CD8-positive, alpha-beta memory T cell (primary cell): Measurements from ENCODE around the gene NFATC2IP. TPM values are rescaled to one million over a fixed set of nuclear protein-coding genes. Genes with fewer than 3 reads are reported as not detected.
"Not testable (repeated sequence)": the region's sequence is repeated elsewhere in the genome, so short reads cannot be mapped to it uniquely, and the experiment has no call there.

Source experiments
- CTCF ChIA-PET: fragments of 350-600 bp; sonication (Branson Sonifier 250); formaldehyde crosslinking; loops from one replicate; lab custom pipeline; 2021; ENCODE audit warnings: antibody characterized with exemption; lab: Charles Lee
- POLR2A ChIA-PET: fragments of 350-600 bp; sonication (Branson Sonifier 250); formaldehyde crosslinking; loops from one replicate; lab custom pipeline; 2021; ENCODE audit warnings: antibody characterized with exemption; lab: Charles Lee
- DNase-seq, 5 donors: peaks; one replicate each; pipeline versions ENCODE4 v3.0.0 to v3.0.0-alpha.2; 2020 to 2022; ENCODE audit warnings: mixed read lengths in 1 of 5
- H3K27ac ChIP-seq: one replicate; pipeline ENCODE4 v1.7.0; 2013; ENCODE audit warnings: low read depth, mild to moderate bottlenecking, low read length, moderate library complexity
- H3K27me3 ChIP-seq: 2 replicates; pipeline ENCODE4 v1.7.0; 2013; ENCODE audit warnings: low read length, mild to moderate bottlenecking; ENCODE audit not compliant: insufficient read depth, poor library complexity, severe bottlenecking
- H3K36me3 ChIP-seq: 2 replicates; pipeline ENCODE4 v1.7.0; 2013; ENCODE audit warnings: mild to moderate bottlenecking, low read length, moderate library complexity; ENCODE audit not compliant: insufficient read depth
- H3K4me1 ChIP-seq: 2 replicates; pipeline ENCODE4 v1.7.0; 2013; ENCODE audit warnings: mild to moderate bottlenecking, low read length, moderate library complexity; ENCODE audit not compliant: insufficient read depth
- H3K4me3 ChIP-seq: 2 replicates; pipeline ENCODE4 v1.7.0; 2013; ENCODE audit warnings: mild to moderate bottlenecking, low read length
- H3K9me3 ChIP-seq: 2 replicates; pipeline ENCODE4 v1.7.0; 2013; ENCODE audit warnings: mild to moderate bottlenecking, low read length
- H3K27ac Mint-ChIP-seq, 8 donors: one replicate each; pipeline ENCODE4 v1.8.0; 2020 to 2021; ENCODE audit warnings: mixed read lengths in 8 of 8, mild to moderate bottlenecking in 6 of 8, inconsistent platforms in 3 of 8, moderate library complexity in 3 of 8
- H3K27me3 Mint-ChIP-seq, 2 donors: one replicate each; pipeline ENCODE4 v1.8.0; 2020 to 2021; ENCODE audit warnings: mixed read lengths in 2 of 2, mild to moderate bottlenecking in 1 of 2, moderate library complexity in 1 of 2
- H3K36me3 Mint-ChIP-seq, 3 donors: one replicate each; pipeline ENCODE4 v1.8.0; 2020 to 2021; ENCODE audit warnings: mixed read lengths in 3 of 3, inconsistent platforms in 1 of 3, mild to moderate bottlenecking in 1 of 3
- H3K4me1 Mint-ChIP-seq, 3 donors: one replicate each; pipeline ENCODE4 v1.8.0; 2020 to 2021; ENCODE audit warnings: mixed read lengths in 3 of 3, inconsistent platforms in 1 of 3, mild to moderate bottlenecking in 1 of 3
- H3K4me3 Mint-ChIP-seq, 7 donors: one replicate each; pipeline ENCODE4 v1.8.0; 2020 to 2021; ENCODE audit warnings: mixed read lengths in 7 of 7, mild to moderate bottlenecking in 6 of 7, moderate library complexity in 4 of 7, inconsistent platforms in 2 of 7
- H3K9me3 Mint-ChIP-seq, 5 donors: one replicate each; pipeline ENCODE4 v1.8.0; 2020 to 2022; ENCODE audit warnings: mixed read lengths in 5 of 5, mild to moderate bottlenecking in 3 of 5, moderate library complexity in 2 of 5, inconsistent platforms in 1 of 5
- polyA plus RNA-seq: library from polyadenylated mRNA; unstranded; fragments of 300-500 nt; fragmentation: Illumina TruSeq; gene quantifications from one replicate; pipeline ENCODE4 v1.2.3, GENCODE V29; 2021
- total RNA-seq, 2 experiments: library from RNA; stranded (reverse); gene quantifications; one replicate each; pipeline ENCODE4 v1.2.3, GENCODE V29; 2021

NFATC2IP gene
- total and polyA plus RNA-seq, 3 experiments from 2014 or later, result 35.0 to 77.0 (median 75.1) TPM

DNA sequence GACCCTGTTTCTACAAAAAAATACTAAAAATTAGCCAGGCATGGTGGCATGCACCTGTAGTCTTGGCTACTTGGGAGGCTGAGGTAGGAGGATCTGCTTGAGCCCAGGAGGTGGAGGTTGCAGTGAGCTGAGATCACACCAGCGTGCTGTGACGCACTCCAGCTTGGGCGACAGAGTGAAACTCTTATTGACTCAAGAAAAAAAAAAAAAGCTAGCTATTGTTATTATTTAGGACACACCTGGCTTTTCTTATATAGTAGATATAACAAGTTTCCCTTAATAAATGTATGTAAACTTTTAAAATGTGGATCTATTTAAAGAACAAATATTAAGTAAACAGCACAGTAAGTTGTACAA lies 27.5 kb upstream of the NFATC2IP start:
- Mint-ChIP-seq H3K4me3 (peak overlapping the region; percentile 48 to 98 (median 78)), H3K36me3 (peaks cover 4 to 38% (median 5%) of the 10 kb centered on the region in 3 donors), H3K27ac (peak overlapping the region in 6 of 8 donors; percentile 1 to 91 (median 68)), H3K9me3 (no peaks in the 10 kb centered on the region), H3K4me1 (peaks cover 13 to 24% (median 15%) of the 10 kb centered on the region in 3 donors), H3K27me3 (peaks cover 0 to 2% of the 10 kb centered on the region in 2 donors)
- Histone ChIP-seq H3K9me3 (no peaks in the 10 kb centered on the region), H3K4me3 (no peak overlapping the region), H3K27ac (no peak overlapping the region), H3K36me3 (peaks cover 10% of the 10 kb centered on the region), H3K4me1 (peaks cover 11% of the 10 kb centered on the region), H3K27me3 (no peaks in the 10 kb centered on the region)
- CTCF ChIA-PET, result interaction anchor here (0.9 to 8.9 kb wide), 3 partner anchors 9 to 76 kb away, joined by 3 to 55 read pairs (median 5); no protein-coding TSS in a partner anchor
- POLR2A ChIA-PET, result no interaction called here
- no peak for DNase-seq

DNA sequence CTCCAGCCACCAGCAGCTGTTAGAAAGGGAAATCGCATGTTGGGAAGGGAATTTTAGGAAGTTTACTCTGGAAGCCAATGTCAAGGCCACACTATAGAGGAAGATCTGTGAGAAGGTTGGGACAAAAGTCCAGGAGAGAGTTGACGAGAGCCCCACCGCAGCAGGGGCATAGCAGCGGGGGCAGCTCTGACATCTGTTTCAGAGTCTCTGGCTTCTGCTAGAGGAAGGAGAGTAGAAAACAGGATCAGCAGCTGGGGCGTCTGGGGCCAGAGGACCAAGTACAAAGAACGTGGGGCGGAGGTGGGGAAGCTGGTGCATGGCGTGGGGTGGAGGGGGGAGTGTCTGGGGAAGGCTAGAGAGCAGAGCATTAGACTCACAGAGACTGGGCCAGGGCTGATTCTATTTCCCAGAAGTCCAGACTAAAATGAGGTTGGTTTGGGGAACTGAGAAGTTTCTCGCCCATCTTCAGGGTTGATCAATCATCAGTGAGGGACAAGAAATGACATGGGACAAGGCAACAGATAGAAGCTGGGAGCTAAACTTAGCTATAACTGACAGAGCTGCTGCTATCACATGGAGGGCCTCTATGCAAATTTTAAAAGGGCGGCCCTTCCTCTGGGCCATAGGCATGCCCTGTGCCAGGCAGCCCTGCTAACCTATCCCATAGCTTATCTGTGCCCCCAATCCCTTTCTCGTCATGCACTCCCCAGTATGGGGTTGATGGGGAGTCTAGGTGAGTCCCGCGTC lies 26.9 kb upstream of the NFATC2IP start:
- Histone ChIP-seq H3K27ac (no peak overlapping the region), H3K9me3 (no peaks in the 10 kb centered on the region), H3K4me3 (no peak overlapping the region), H3K27me3 (no peaks in the 10 kb centered on the region), H3K4me1 (peaks cover 11% of the 10 kb centered on the region), H3K36me3 (peaks cover 10% of the 10 kb centered on the region)
- Mint-ChIP-seq H3K27ac (peak overlapping the region; percentile 63 to 99 (median 84)), H3K36me3 (peaks cover 4 to 34% (median 5%) of the 10 kb centered on the region in 3 donors), H3K9me3 (no peaks in the 10 kb centered on the region), H3K27me3 (peaks cover 0 to 2% of the 10 kb centered on the region in 2 donors), H3K4me1 (peaks cover 13 to 24% (median 15%) of the 10 kb centered on the region in 3 donors), H3K4me3 (peak overlapping the region; percentile 86 to 98 (median 94))
- POLR2A ChIA-PET, result interaction anchor here (2.5 to 2.6 kb wide), 2 partner anchors 61 to 101 kb away, joined by 9 to 10 read pairs; partner anchors contain the start of gene ATXN2L
- CTCF ChIA-PET, result interaction anchor here (0.9 to 8.9 kb wide), 3 partner anchors 10 to 77 kb away, joined by 3 to 55 read pairs (median 5); no protein-coding TSS in a partner anchor
- DNase-seq, result no peak

DNA sequence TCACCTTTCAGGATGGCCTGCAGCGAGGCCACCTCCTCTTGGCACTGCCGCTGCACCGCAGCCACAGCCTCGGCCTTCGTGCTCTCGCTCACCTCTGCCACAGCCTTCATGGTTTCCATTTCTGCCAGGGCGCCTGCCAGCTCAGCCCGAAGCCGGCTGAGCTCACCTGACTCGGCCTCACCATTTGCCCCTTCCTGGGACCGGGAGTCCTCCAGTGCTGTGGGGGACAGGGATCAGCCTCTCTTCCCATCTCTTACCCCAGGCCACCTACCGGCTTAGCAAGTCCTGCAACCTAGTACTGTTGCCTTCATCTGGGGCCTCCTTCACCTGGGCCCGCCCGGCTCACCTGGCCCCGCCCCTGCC lies 26.4 kb upstream of the NFATC2IP start:
- peaks cover 5% of the 10 kb centered on the region for H3K36me3 ChIP-seq
- peak overlapping the region; percentile 91 to 99 (median 98) for H3K27ac Mint-ChIP-seq
- H3K27me3 Mint-ChIP-seq, result peaks cover 0 to 2% of the 10 kb centered on the region in 2 donors
- peaks cover 13 to 24% (median 15%) of the 10 kb centered on the region in 3 donors for H3K4me1 Mint-ChIP-seq
- POLR2A ChIA-PET, result interaction anchor here (0.6 to 2.6 kb wide), 3 partner anchors 47 to 102 kb away, joined by 8 to 10 read pairs (median 9); partner anchors contain the start of gene ATXN2L
- peaks cover 11% of the 10 kb centered on the region for H3K4me1 ChIP-seq
- peak overlapping the region; percentile 86 to 98 (median 94) for H3K4me3 Mint-ChIP-seq
- H3K27me3 ChIP-seq, result no peaks in the 10 kb centered on the region
- peak overlapping the region; percentile 96 for H3K27ac ChIP-seq
- peaks cover 4 to 29% (median 5%) of the 10 kb centered on the region in 3 donors for H3K36me3 Mint-ChIP-seq
- CTCF ChIA-PET, result interaction anchor here (8.9 kb wide), 1 partner anchor 20 kb away, joined by 55 read pairs; no protein-coding TSS in a partner anchor
- no peaks in the 10 kb centered on the region for H3K9me3 Mint-ChIP-seq
- no peak for DNase-seq
- H3K4me3 ChIP-seq, result peak overlapping the region; percentile 86
- H3K9me3 ChIP-seq, result no peaks in the 10 kb centered on the region

DNA sequence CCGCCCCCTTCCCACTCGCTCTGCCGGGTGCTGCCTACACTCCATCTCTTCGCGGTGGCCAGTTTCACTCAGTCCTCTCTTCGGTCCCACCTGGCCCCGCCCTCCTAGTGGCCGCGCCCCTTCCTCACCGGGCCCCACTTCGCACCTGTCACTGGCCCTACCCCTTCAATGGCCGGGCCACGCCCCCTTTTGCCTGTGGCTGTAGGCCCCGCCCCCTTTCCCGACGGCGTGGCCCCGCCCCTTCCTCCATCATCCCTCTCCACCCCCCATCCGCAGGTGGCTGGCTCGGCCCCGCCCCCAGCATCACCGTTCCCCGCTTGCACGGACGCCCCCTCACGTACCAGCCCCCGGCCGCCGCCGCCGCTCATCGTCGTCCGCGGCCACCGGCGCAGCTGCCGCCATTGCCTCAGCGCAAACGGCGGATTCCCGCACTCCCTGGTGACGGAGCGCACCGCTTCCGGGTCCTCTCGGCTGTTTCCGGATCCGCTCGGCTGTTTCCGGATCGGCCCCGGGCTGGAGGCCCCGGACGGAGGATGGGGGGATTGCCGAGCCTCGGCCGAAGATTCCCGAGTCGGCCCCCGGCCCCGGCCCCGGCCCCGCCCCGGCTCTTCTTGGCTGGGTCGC lies 25.9 kb upstream of the NFATC2IP start, which contains the start of gene RABEP2:
Gene RABEP2 (minus strand): TSS at position 477 of the 624 bp plus-strand sequence. CDS start 75 bp downstream, at position 402.
- H3K27ac Mint-ChIP-seq, result peak within 1 kb of the TSS; percentile 91 to 99 (median 99)

DNA sequence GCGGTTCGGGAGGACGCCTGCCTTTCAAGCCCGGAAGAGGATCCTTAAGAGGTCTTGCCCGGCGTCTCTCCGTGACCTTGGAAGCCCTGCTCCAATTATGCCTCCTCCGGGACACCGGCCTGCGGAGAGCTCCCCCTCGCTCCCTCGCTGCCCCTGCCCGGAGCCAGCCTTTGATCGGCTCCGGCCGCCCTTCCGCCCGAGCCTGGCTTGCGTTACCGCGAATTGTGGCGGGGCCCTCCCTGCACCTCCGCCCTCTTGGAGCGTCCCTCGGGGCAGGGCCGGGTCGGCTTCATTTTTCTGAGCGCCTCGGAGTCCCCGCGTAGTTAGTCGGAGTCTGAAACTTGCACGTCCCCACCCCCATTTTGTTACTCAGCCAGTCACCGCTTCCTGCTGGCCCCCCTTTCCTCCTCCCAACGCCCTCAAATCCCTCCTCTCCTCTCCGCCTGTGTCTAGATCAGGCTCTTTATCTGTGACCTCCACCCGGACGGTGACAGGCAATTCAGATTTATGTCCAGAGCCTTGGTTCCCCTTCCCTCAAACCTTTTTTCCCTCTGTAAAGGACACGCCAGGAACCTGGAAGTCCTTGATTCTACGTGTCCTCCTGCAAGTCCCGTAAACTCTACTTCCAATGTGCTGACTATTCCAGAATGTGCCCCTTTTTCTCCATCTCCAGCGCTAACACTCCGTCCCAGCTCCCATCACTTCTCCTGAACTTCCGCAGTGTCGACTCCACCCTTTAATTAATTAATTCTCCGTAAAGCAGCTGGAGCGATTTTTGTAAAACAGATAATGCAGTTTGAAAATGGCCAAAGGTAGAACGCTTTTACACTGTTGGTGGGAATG lies 25.1 kb upstream of the NFATC2IP start:
- Histone ChIP-seq H3K4me1 (peaks cover 13% of the 10 kb centered on the region), H3K36me3 (no peaks in the 10 kb centered on the region), H3K27me3 (no peaks in the 10 kb centered on the region), H3K4me3 (peak overlapping the region; percentile 86), H3K9me3 (no peaks in the 10 kb centered on the region), H3K27ac (peak overlapping the region; percentile 96)
- Mint-ChIP-seq H3K27me3 (peaks cover 0 to 2% of the 10 kb centered on the region in 2 donors), H3K4me3 (peak overlapping the region; percentile 86 to 98 (median 94)), H3K9me3 (no peaks in the 10 kb centered on the region), H3K4me1 (peaks cover 19 to 30% (median 20%) of the 10 kb centered on the region in 3 donors), H3K27ac (peak overlapping the region; percentile 91 to 99 (median 98)), H3K36me3 (peaks cover 2 to 21% (median 4%) of the 10 kb centered on the region in 3 donors)
- peak; percentile 70 to 89 (median 85) for DNase-seq
- ChIA-PET CTCF (interaction anchor here (8.9 kb wide), 1 partner anchor 19 kb away, joined by 55 read pairs; no protein-coding TSS in a partner anchor), POLR2A (interaction anchor here (0.6 to 2.6 kb wide), 7 partner anchors 11 to 612 kb away, joined by 3 to 10 read pairs (median 3); partner anchors contain the start of genes ATXN2L and NFATC2IP)

More for the DNA sequence above, 25.9 kb upstream of the NFATC2IP start, which contains the start of gene RABEP2:
- no peaks in the 10 kb centered on the region for H3K9me3 Mint-ChIP-seq
- ChIA-PET POLR2A (interaction anchor here (0.6 to 2.6 kb wide), 6 partner anchors 12 to 102 kb away, joined by 3 to 10 read pairs (median 6); partner anchors contain the start of genes ATXN2L and NFATC2IP), CTCF (interaction anchor here (8.9 kb wide), 1 partner anchor 20 kb away, joined by 55 read pairs; no protein-coding TSS in a partner anchor)
- Histone ChIP-seq H3K9me3 (no peaks in the 10 kb centered on the region), H3K27me3 (no peaks in the 10 kb centered on the region), H3K4me1 (peaks cover 11% of the 10 kb centered on the region), H3K27ac (peak within 1 kb of the TSS; percentile 96), H3K36me3 (peaks cover under 1% of the 10 kb centered on the region), H3K4me3 (peak within 1 kb of the TSS; percentile 86)
- H3K27me3 Mint-ChIP-seq, result peaks cover 0 to 2% of the 10 kb centered on the region in 2 donors
- H3K4me1 Mint-ChIP-seq, result peaks cover 13 to 24% (median 15%) of the 10 kb centered on the region in 3 donors
- H3K36me3 Mint-ChIP-seq, result peaks cover 2 to 24% (median 4%) of the 10 kb centered on the region in 3 donors
- peak within 1 kb of the TSS; percentile 86 to 98 (median 94) for H3K4me3 Mint-ChIP-seq
- DNase-seq, result peak; percentile 92 to 96 (median 95)

DNA sequence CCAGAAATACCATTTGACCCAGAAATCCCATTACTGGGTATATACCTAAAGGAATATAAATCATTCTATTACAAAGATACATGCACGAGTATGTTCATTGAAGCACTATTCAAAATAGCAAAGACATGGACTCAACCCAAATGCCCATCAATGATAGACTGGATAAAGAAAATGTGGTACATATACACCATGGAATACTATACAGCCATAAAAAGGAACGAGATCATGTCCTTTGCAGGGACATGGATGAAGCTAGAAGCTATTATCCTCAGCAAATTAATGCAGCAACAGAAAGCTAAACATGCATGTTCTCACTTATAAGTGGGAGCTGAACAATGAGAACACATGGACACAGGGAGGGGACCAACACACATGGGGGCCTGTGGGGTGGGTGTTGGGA lies 24.5 kb upstream of the NFATC2IP start:
- not testable (repeated sequence) for H3K27me3 Mint-ChIP-seq, H3K9me3 ChIP-seq, H3K9me3 Mint-ChIP-seq, H3K4me3 ChIP-seq, H3K27ac ChIP-seq, H3K27me3 ChIP-seq, DNase-seq, H3K36me3 ChIP-seq
- H3K4me1 ChIP-seq, result peaks cover 18% of the 10 kb centered on the region
- H3K36me3 Mint-ChIP-seq, result peaks cover 0 to 18% (median under 1%) of the 10 kb centered on the region in 3 donors
- H3K27ac Mint-ChIP-seq, result peak overlapping the region; percentile 91 to 99 (median 98)
- peaks cover 24 to 36% (median 24%) of the 10 kb centered on the region in 3 donors for H3K4me1 Mint-ChIP-seq
- peak overlapping the region; percentile 86 to 98 (median 94) for H3K4me3 Mint-ChIP-seq
- ChIA-PET POLR2A (interaction anchor here (0.7 to 2.6 kb wide), 3 partner anchors 47 to 104 kb away, joined by 3 to 10 read pairs (median 9); partner anchors contain the start of gene ATXN2L), CTCF (interaction anchor here (1.2 to 8.9 kb wide), 2 partner anchors 10 to 18 kb away, joined by 3 to 55 read pairs; no protein-coding TSS in a partner anchor)
